Measurements from ENCODE around the gene NELFB. TPM values are rescaled to one million over a fixed set of nuclear protein-coding genes. Genes with fewer than 3 reads are reported as not detected.

The NELFB gene
- total RNA-seq, 2 donors from 2014 or later = 37.2 to 40.6 TPM

DNA sequence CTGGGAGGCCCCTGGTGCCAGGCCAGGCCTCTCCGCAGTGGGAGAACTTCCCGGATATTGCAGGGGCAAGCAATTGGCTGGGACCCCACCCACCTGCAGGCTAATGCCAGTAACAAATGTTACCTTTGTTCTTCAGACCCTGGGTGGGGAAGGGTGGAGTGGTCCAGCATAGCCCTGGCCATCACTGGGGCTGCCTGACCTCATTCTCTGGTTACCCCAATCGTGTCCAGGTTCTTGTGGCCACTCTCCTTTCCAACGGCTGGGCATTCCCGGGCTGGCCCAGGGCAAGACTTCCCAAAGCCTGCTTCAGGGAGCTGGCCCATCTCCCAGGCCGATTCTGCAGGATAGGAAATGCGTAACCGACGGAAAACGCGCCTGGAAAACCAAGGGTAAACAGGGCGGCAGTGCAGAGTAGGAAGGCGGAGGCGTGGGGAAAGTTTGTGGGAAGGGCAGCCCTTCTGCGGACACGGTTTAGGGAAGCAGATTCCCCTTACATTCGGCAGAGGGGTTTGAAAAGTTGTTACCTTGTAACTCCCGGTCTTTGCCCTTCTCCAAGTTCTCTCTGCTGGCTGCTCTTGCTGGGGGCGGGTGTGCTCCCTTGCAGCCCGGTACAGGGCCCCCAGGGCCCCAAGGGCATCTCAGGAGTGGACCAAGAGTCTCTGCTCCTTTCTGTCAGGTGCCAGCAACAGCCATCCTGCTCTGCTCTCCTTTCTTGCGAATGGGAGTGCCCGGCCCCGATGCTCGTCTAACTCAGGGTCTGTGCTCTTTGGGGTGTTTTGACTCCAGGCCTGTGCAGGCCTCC is 43.5 kb downstream of the NELFB start:
- DNase-seq (ENCODE audit: low spot score) (no peak), ATAC-seq (ENCODE audit: insufficient number of reproducible peaks, low FRiP score, low read depth) (no peak)
- Histone ChIP-seq H3K4me3 (no peak overlapping the region), H3K27ac (peak overlapping the region in 1 of 2 donors; percentile 17), H3K9me3 (no peaks in the 10 kb centered on the region), H3K4me1 (ENCODE audit: control insufficient read depth in 1 of 2, low read depth in 2 of 2) (peaks cover 17 to 26% of the 10 kb centered on the region in 2 donors), H3K27me3 (replicated peaks; ENCODE audit: insufficient read depth) (peaks cover 12% of the 10 kb centered on the region), H3K36me3 (no peaks in the 10 kb centered on the region)
- TF ChIP-seq, protein P1, sequence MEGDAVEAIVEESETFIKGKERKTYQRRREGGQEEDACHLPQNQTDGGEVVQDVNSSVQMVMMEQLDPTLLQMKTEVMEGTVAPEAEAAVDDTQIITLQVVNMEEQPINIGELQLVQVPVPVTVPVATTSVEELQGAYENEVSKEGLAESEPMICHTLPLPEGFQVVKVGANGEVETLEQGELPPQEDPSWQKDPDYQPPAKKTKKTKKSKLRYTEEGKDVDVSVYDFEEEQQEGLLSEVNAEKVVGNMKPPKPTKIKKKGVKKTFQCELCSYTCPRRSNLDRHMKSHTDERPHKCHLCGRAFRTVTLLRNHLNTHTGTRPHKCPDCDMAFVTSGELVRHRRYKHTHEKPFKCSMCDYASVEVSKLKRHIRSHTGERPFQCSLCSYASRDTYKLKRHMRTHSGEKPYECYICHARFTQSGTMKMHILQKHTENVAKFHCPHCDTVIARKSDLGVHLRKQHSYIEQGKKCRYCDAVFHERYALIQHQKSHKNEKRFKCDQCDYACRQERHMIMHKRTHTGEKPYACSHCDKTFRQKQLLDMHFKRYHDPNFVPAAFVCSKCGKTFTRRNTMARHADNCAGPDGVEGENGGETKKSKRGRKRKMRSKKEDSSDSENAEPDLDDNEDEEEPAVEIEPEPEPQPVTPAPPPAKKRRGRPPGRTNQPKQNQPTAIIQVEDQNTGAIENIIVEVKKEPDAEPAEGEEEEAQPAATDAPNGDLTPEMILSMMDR (IDR thresholded peaks at IDR 0.05) = no peak

DNA sequence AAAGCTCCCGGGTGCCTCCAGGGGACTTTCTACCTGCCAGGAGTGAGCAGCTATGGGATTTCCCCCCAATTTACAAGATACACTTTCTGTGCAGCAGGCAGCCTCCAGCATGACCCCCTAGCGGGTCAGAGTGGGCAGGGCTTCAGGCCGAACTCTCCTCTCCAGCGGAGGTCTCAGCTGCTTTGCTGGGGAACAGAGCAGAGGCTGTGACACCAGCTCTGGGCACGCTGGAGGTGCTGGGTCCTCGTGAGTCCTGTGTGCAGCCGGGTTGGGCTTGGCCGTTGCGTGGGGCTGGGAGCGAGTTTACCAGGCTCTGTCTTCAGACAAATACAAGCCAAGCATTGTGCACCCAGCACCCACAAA is 44.1 kb downstream of the NELFB start:
- H3K27ac ChIP-seq = peak overlapping the region in 1 of 2 donors; percentile 17
- TF ChIP-seq, protein P1 (IDR thresholded peaks at IDR 0.05) = no peak
- H3K9me3 ChIP-seq = no peaks in the 10 kb centered on the region
- DNase-seq (ENCODE audit: low spot score) = no peak
- H3K36me3 ChIP-seq = no peaks in the 10 kb centered on the region
- H3K4me1 ChIP-seq (ENCODE audit: control insufficient read depth in 1 of 2, low read depth in 2 of 2) = peaks cover 17 to 26% of the 10 kb centered on the region in 2 donors
- no peak overlapping the region for H3K4me3 ChIP-seq
- no peak for ATAC-seq (ENCODE audit: insufficient number of reproducible peaks, low FRiP score, low read depth)
- H3K27me3 ChIP-seq (replicated peaks; ENCODE audit: insufficient read depth) = peaks cover 12% of the 10 kb centered on the region

DNA sequence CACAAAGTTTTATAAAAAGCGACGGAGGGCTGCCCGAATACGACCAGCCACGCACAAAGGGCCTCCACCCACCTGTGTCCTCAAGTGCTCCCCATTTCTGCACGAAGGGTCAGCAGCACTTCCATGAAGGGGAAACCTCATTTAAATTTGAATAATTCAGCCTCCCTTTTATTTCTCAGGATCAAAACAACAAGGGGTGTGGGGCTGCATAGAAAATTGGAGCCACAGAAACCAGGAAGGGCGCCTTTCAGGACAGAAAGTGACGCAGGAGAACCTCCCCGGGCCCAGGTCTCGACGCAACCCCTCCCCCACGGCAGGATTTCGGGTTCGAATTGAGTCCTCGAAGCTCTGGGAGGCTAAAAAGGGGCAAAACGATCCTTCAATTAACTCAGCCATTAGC is 44.8 kb downstream of the NELFB start:
- TF ChIP-seq, protein P1 (IDR thresholded peaks at IDR 0.05) = no peak
- DNase-seq (ENCODE audit: low spot score) (no peak), ATAC-seq (ENCODE audit: insufficient number of reproducible peaks, low FRiP score, low read depth) (no peak)
- peaks cover 12% of the 10 kb centered on the region for H3K27me3 ChIP-seq (replicated peaks; ENCODE audit: insufficient read depth)
- H3K27ac ChIP-seq = no peak overlapping the region
- H3K4me3 ChIP-seq = peak overlapping the region; percentile 23
- H3K4me1 ChIP-seq (ENCODE audit: control insufficient read depth in 1 of 2, low read depth in 2 of 2) = peaks cover 19 to 28% of the 10 kb centered on the region in 2 donors
- no peaks in the 10 kb centered on the region for H3K36me3 ChIP-seq
- no peaks in the 10 kb centered on the region for H3K9me3 ChIP-seq

- peaks cover 12% of the 10 kb centered on the region for H3K27me3 ChIP-seq (replicated peaks; ENCODE audit: insufficient read depth)
- peaks cover 23 to 31% of the 10 kb centered on the region in 2 donors for H3K4me1 ChIP-seq (ENCODE audit: control insufficient read depth in 1 of 2, low read depth in 2 of 2)
- DNase-seq (ENCODE audit: low spot score) (no peak), ATAC-seq (ENCODE audit: insufficient number of reproducible peaks, low FRiP score, low read depth) (no peak)
- no peak overlapping the region for H3K27ac ChIP-seq
- peak overlapping the region; percentile 73 for H3K4me3 ChIP-seq
- H3K36me3 ChIP-seq = no peaks in the 10 kb centered on the region
- no peaks in the 10 kb centered on the region for H3K9me3 ChIP-seq
- TF ChIP-seq, protein P1 (IDR thresholded peaks at IDR 0.05) = no peak
Observed at GRCh38 chr9:137300567-137301080, 45.5 kb downstream of the NELFB start.

- TF ChIP-seq, protein P1 (IDR thresholded peaks at IDR 0.05) = no peak
- H3K4me3 ChIP-seq = peak overlapping the region; percentile 73
- DNase-seq (ENCODE audit: low spot score) (no peak), ATAC-seq (ENCODE audit: insufficient number of reproducible peaks, low FRiP score, low read depth) (no peak)
- peaks cover 12% of the 10 kb centered on the region for H3K27me3 ChIP-seq (replicated peaks; ENCODE audit: insufficient read depth)
- no peak overlapping the region for H3K27ac ChIP-seq
- no peaks in the 10 kb centered on the region for H3K36me3 ChIP-seq
- peaks cover 26 to 38% of the 10 kb centered on the region in 2 donors for H3K4me1 ChIP-seq (ENCODE audit: control insufficient read depth in 1 of 2, low read depth in 2 of 2)
- H3K9me3 ChIP-seq = no peaks in the 10 kb centered on the region
Observed at GRCh38 chr9:137301081-137301947, 46.2 kb downstream of the NELFB start.
